ENCODE results near the gene PTPRO.

Gene PTPRO

GRCh38 chr12:15355766-15356165 is 33.5 kb downstream of the PTPRO start:
- no peak for FAIRE-seq

- no peak for FAIRE-seq
Observed at GRCh38 chr12:15356951-15357364, 34.6 kb downstream of the PTPRO start.

GRCh38 chr12:15364221-15365160 is 42.2 kb downstream of the PTPRO start:
- FAIRE-seq, result no peak

DNA sequence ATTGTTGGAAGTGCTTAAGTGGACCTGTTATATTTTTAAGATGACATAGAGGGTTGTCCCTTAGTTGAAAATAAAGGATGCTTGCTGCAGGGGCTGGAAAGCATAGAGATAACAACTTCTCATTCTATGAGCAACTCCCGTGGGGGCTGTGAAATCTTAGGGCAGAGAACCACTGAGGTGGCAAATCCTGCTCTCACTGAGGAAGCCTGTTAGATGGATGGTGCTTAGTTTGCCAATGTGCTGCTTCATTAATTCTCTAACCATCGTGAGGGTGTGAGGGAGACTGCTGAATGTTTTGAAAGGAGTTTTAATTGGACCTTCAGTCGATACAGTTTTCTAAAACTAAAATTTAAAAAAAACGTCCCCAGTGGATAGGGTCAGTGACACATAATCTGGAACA is 46.5 kb downstream of the PTPRO start:
- FAIRE-seq, result no peak

- FAIRE-seq, result no peak
Observed at GRCh38 chr12:15372352-15372751, 50.0 kb downstream of the PTPRO start.

- FAIRE-seq, result no peak
Observed at GRCh38 chr12:15387772-15388171, 65.5 kb downstream of the PTPRO start.

GRCh38 chr12:15389561-15389960 is 67.3 kb downstream of the PTPRO start:
- no peak for FAIRE-seq

DNA sequence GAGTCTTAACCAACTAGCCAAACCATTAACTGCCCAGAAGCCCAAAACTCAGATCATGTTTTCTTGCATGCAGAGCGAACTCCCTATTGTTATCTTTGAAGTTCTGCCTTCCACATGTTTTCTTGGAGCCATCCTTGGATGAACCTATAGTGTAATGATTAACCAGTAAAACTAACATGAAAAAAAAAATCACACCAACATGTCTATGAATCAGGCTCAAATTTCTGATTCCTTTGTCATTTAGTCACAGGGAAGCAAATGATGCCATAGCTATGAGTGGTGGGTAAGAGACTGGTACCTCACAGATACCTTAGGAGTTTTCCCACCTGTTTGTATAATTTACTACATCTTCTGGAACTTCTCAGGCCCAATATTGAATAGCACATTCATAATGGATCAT is 70.7 kb downstream of the PTPRO start:
- FAIRE-seq, result no peak

GRCh38 chr12:15393995-15394394 is 71.7 kb downstream of the PTPRO start:
- no peak for FAIRE-seq

GRCh38 chr12:15404485-15404884 is 82.2 kb downstream of the PTPRO start:
- FAIRE-seq, result no peak

GRCh38 chr12:15405606-15406005 is 83.3 kb downstream of the PTPRO start:
- no peak for FAIRE-seq

DNA sequence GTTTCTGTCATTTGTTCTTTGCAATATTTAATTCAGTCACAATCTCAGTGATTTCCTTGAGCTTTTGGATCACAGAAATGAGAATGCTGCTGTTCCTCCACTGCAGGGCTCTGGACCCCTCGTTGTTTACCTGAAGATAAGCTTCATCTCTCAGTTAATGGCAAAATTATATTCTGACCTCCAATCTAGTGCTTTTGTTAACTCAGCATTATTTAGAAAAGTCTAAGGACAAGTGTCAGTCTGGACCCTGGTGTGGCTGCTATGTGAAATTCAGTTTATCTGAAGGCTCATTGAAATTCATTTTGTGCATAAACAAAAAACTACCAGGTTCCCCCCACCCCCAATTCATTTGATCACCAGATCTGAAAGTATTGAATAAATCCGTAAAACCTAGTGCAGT is 84.7 kb downstream of the PTPRO start:
- no peak for FAIRE-seq

DNA sequence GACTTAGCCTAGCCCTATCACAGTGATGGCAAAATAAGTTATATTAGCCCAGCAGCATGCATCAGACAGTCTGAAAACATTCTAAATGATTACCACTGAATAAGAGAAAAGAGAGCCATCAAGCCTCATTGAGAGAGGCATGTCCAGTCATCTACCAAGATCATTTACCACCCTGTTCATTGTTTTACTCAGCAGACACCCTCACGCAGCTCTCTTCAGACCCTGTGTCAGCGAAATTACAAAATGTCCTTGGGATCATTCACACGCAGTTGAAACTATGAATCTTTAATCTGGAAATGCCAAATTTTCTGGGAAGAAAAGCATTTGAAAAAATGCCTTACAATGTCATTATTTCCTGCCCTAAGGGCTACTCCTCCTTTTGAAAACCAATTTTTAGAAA is 89.5 kb downstream of the PTPRO start:
- FAIRE-seq, result no peak

DNA sequence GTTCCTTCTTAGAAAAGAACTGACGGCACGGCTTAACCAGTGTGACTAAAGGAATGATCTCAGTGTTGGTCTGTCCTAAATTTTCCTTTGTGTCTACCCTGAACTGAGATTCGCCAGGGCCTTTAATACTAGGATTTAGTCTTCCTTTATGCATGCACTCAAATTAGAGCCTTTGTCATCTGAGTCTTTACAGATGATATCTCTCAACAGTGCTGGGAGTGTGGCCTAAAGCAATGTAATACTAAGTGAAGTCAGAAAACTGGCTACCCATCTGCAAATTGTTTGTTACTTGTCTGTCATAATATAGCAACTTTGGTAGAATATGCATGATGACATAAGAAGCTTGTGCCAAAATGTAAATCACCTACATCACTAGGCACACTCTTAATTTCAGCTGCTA is 95.4 kb downstream of the PTPRO start:
- FAIRE-seq, result no peak

- no peak for FAIRE-seq
Observed at GRCh38 chr12:15423629-15424028, 101.3 kb downstream of the PTPRO start.

DNA sequence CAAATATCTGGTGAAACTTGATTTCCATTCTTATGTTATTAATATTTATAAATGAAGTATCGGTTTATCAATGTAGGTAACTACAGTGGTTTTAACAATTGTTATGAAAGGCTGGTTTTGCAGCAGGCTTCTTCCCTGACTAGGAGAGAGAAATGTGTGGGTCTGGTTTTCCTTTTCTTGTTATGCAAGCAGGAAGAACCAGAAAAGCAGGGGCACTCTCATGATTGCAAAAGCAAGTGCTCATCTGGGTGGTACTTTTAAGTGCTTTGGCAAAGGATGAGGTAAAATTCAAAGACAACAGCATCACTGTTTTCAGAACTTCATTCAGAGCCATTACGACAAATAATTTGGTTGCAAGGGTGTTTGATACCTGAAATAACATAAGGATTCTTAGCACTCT is 105.6 kb downstream of the PTPRO start:
- no peak for FAIRE-seq

DNA sequence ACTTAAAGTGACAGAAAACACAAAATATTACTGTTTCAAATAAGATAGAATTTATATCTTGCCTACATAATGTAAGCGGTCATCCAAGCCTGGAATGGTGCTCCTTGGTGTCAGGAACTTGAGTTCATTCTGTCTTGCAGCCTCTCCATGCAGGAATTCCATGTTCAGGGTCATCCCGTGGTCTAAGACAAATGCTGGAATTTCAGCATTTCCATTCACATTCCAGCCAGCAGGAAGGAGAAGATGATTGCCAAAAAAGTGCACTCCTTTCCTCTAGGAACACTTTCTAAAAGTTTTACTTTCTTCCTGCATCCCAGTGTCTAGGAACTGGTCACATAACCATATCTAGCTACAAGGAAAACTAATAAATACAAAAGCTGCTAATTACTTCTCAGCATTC is 106.3 kb downstream of the PTPRO start:
- no peak for FAIRE-seq

DNA sequence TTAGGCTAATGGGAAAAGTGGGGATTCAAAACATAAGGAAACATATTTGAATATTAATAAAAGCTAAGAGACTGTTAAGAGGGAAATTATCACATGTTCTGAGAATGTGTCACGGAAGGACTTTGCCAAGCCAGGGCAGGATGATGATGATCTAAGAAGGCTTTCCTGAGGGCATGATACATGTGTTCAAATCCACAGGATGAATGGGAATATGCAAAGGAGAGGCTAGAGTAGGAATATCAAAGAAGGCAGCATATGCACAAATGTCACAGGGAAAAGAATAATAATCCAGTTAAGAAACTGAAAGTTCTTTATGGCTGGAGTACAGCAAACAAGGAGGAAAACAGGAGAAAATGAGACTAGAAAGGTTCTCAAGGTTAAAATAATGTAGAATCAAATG is 107.0 kb downstream of the PTPRO start:
- no peak for FAIRE-seq

GRCh38 chr12:15435597-15435996 is 113.3 kb downstream of the PTPRO start:
- FAIRE-seq, result no peak

GRCh38 chr12:15439459-15439858 is 117.2 kb downstream of the PTPRO start:
- FAIRE-seq, result no peak

DNA sequence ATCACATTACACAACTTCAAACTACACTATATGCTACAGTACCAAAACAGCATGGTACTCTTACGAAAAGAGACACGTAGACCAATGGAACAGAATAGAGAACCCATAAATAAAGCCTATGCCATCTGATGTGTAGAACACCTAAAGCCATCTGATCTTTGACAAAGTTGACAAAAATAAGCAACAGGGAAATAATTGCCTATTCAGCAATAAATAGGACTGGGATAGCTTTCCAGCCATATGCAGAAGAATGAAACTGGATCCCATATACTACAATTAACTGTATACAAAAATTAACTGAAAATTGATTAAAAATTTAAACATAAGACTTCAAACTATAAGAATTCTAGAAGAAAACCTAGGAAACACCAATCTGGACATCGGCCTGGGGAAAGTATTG is 120.7 kb downstream of the PTPRO start:
- FAIRE-seq, result no peak

DNA sequence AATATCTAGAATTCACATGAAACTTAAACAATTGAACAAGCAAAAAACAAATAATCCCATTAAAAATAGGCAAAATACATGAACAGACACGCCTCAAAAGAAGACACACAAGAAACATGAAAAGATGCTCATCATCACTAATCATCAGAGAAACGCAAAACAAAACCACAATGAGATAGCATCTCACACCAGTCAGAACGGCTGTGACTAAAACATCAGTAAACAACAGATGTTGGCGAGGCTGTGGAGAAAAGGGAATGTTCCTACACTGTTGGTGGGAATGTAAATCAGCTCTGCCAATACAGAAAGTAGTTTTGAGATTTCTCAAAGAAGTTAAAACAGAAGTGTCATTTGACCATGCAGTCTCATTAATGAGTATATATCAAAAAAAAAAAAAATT is 121.3 kb downstream of the PTPRO start:
- no peak for FAIRE-seq

GRCh38 chr12:15444523-15444922 is 122.2 kb downstream of the PTPRO start:
- FAIRE-seq, result no peak

DNA sequence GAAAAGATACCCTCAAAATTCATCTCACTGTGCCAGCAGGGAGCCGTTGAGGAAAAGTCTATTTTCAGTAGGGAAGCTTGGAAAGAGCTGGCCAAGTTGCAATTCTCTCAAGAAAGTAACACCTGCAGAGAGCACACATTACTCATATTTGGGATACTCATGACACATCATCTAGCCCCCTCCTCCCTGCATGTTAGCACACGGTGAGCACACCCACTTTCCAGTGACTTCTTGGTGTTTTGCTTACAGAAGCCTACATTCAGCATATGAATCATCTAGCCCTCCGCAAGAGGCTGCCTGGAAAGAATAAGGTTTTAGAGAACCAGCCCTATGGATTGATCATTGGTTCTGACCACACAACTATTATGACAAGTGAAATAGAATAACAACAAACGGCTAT is 124.5 kb downstream of the PTPRO start:
- FAIRE-seq, result no peak

GRCh38 chr12:15453613-15454012 is 131.3 kb downstream of the PTPRO start:
- no peak for FAIRE-seq

Data from islet of Langerhans (tissue), 1 donor.